MM.1S (cell line): ENCODE measurements around the gene RBMS2.
"Not testable (repeated sequence)": the region's sequence is repeated elsewhere in the genome, so short reads cannot be mapped to it uniquely, and the experiment has no call there.

Source experiments
- CTCF ChIP-seq: fragments of 300-600 bp; sonication (generic); IDR thresholded peaks from 2 replicates; pipeline ENCODE4 v1.5.1; 2016; ENCODE audit warnings: antibody characterized with exemption, low read length, mixed read lengths
- EZH2 ChIP-seq: fragments of 300-600 bp; sonication (generic); optimal IDR thresholded peaks from 2 replicates; pipeline ENCODE3; 2017; ENCODE audit warnings: low read depth, mild to moderate bottlenecking, antibody characterized with exemption, low read length, mixed read lengths

GRCh38 chr12:56496704-56497103 lies 24.9 kb upstream of the RBMS2 start:
- TF ChIP-seq CTCF = peak; percentile 21; the same call in 1 of the 2 replicates
- TF ChIP-seq EZH2 = not testable (repeated sequence)
